Measurements from ENCODE around the gene IFITM5.
"Not testable (repeated sequence)": the region's sequence is repeated elsewhere in the genome, so short reads cannot be mapped to it uniquely, and the experiment has no call there.

IFITM5 gene

GRCh38 chr11:284105-285020 lies 15.0 kb downstream of the IFITM5 start:
- DNase-seq (ENCODE audit: low read depth in 2 of 2), result no peak

- DNase-seq (ENCODE audit: low read depth in 2 of 2), result no peak
Measured at GRCh38 chr11:283405-284104, 15.8 kb downstream of the IFITM5 start.

- no peak for DNase-seq (ENCODE audit: low read depth in 2 of 2)
Measured at GRCh38 chr11:282630-283360, 16.5 kb downstream of the IFITM5 start.

GRCh38 chr11:282171-282570 lies 17.2 kb downstream of the IFITM5 start:
- no peak for DNase-seq (ENCODE audit: low read depth in 2 of 2)

GRCh38 chr11:281486-282161 lies 17.7 kb downstream of the IFITM5 start:
- no peak for DNase-seq (ENCODE audit: low read depth in 2 of 2)

DNA sequence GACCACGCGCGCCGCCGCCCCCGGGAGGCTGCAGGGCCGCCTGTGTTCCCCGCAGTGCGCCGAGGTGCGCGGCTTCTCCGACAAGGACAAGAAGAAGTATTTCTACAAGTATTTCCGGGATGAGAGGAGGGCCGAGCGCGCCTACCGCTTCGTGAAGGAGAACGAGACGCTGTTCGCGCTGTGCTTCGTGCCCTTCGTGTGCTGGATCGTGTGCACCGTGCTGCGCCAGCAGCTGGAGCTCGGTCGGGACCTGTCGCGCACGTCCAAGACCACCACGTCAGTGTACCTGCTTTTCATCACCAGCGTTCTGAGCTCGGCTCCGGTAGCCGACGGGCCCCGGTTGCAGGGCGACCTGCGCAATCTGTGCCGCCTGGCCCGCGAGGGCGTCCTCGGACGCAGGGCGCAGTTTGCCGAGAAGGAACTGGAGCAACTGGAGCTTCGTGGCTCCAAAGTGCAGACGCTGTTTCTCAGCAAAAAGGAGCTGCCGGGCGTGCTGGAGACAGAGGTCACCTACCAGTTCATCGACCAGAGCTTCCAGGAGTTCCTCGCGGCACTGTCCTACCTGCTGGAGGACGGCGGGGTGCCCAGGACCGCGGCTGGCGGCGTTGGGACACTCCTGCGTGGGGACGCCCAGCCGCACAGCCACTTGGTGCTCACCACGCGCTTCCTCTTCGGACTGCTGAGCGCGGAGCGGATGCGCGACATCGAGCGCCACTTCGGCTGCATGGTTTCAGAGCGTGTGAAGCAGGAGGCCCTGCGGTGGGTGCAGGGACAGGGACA lies 18.4 kb downstream of the IFITM5 start:
- no peak for DNase-seq (ENCODE audit: low read depth in 2 of 2)

- no peak for DNase-seq (ENCODE audit: low read depth in 2 of 2)
Measured at GRCh38 chr11:279966-280705, 19.2 kb downstream of the IFITM5 start.

- no peak for DNase-seq (ENCODE audit: low read depth in 2 of 2)
Measured at GRCh38 chr11:279040-279965, 20.0 kb downstream of the IFITM5 start.

DNA sequence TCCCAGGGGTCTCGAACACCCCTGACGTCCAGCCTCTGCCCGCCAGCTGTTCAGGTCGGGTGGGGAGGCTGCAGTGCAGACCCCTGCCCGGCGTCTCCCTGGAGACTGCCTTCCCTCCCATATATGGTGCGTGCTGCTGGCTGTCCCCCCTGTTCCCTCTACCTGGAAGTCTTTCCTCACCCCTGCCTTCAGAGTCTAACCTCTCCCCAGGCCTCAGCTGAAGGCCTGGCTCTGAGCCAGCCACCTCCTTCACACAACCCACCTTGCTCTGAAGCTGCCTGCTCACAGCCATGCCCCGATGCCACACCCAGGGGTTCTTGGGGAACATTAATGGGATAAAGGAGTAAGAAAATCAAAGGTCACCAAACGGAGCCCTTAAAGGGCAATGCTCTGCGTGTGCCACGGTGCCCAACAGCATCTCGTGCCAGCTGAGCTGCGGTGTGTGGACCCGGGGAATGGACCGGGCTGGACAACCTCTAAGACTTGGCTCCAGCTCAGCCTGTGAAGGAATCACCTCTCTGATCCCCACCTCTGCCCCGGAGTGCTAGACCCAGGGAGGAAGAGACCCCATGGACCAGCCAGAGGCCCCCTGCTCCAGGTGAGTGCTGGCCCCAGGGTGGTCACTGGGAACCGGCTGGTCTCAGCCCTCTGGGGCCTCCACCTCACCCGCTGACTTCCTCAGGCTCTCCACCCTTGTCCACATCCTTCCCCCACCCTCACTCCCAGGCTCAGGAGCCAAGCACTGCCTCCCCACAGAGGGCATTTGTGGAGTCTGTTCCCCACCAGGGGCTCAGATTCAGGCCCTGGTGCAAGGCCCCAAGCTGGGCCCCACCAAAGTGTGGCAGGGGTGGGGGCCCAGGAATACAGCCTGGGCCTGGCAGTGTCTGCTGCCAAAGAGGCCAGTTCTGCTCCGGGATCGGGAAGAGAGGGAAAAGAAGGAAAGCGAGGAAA lies 21.1 kb downstream of the IFITM5 start, which contains the start of gene NLRP6:
NLRP6 (plus strand) TSS at position 407 of the 951 bp plus-strand sequence; CDS start at position 570, 163 bp downstream.
- DNase-seq (ENCODE audit: low read depth in 2 of 2), result no peak

- DNase-seq (ENCODE audit: low read depth in 2 of 2), result no peak
Measured at GRCh38 chr11:276219-276618, 23.1 kb downstream of the IFITM5 start.

DNA sequence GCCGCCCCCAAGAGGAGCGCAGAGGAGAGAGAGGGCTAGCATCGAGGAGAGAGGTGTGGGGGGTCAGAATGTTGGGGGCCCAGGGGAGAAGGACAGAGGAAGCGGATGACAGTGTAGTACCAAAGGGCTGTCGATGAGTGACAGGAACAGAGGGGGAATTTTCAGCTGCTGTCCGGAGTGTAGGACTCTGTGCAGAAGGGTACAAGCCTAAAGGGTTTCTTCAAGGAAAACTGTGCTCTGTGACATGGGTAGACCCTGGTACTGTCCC lies 26.5 kb downstream of the IFITM5 start:
- no peak for DNase-seq (ENCODE audit: low read depth in 2 of 2)

- no peak for DNase-seq (ENCODE audit: low read depth in 2 of 2)
Measured at GRCh38 chr11:272195-272930, 27.0 kb downstream of the IFITM5 start.

GRCh38 chr11:271319-271715 lies 28.0 kb downstream of the IFITM5 start:
- DNase-seq (ENCODE audit: low read depth in 2 of 2), result no peak

GRCh38 chr11:270451-271318 lies 28.6 kb downstream of the IFITM5 start:
- DNase-seq (ENCODE audit: low read depth in 2 of 2), result no peak

DNA sequence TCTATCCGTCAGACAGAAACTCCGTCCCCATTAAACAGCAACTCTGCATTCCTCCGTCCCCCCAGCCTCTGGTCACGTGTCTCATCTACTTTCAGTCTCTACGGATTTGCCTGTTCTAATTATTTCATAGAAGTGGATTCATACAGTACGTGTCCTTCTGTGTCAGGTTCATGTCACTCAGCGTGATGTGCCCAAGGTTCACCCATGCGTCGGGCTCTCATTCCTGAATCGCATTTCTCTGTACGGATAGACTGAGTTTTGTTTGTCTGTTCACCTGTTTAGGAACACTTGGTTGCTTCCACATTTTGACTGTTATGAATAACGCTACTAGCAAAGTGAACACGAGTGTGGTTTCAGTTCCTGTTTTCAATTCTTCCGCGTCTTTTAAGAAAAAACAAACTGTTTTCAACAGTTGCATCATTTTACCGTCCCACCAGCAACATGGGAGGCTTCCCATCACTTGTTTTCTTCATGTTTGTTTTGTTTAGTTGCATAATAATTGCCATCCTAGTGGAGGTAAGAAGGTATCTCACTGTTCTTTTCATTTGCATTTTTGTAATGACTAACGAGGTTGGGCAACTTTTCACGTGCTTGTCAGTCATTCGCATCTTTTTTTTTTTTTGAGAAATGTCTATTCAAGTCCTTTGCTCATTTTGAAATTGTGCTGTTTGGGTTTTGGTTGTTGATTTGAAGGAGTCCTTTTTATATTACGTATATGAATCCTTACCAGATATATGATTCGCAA lies 30.0 kb downstream of the IFITM5 start:
- DNase-seq (ENCODE audit: low read depth in 2 of 2), result no peak

GRCh38 chr11:268716-269145 lies 30.6 kb downstream of the IFITM5 start:
- not testable (repeated sequence) for DNase-seq (ENCODE audit: low read depth in 2 of 2)

Measured in stimulated activated CD4-positive, alpha-beta T cell treated with anti-CD3 and anti-CD28 coated beads, Interleukin-1b, Interleukin-23, amount 100 ng/mL, for 1 hour (primary cell).